ENCODE results near the gene KIR3DL1.

GRCh38 chr19:54806516-54806838 is 9.8 kb upstream of the KIR3DL1 start:
- TF ChIP-seq CTCF (IDR thresholded peaks at IDR 0.05; ENCODE audit: insufficient read depth, low read length, poor library complexity, severe bottlenecking) (no peak), EZH2phosphoT487 (conservative IDR thresholded peaks at IDR 0.05; ENCODE audit: low read length) (no peak)
